Trophoblast cell (in vitro differentiated cells and primary cell): Measurements from ENCODE around the gene PC.
"Not testable (repeated sequence)": the region's sequence is repeated elsewhere in the genome, so short reads cannot be mapped to it uniquely, and the experiment has no call there.

Source experiments
- DNase-seq, 2 donors: peaks; one replicate each; pipeline ENCODE4 v3.0.0-alpha.2; 2016
- H2AFZ ChIP-seq: 2 replicates; pipeline ENCODE4 v1.6.1; 2013; ENCODE audit warnings: low read length, moderate library complexity, mild to moderate bottlenecking; ENCODE audit not compliant: insufficient read depth, poor library complexity
- H2AK5ac ChIP-seq: 2 replicates; pipeline ENCODE4 v1.6.1; 2013; ENCODE audit warnings: mild to moderate bottlenecking, low read length
- H2BK120ac ChIP-seq: 2 replicates; pipeline ENCODE4 v1.6.1; 2013; ENCODE audit warnings: low read length, mild to moderate bottlenecking, moderate library complexity; ENCODE audit not compliant: insufficient read depth, poor library complexity
- H2BK12ac ChIP-seq: 2 replicates; pipeline ENCODE4 v1.6.1; 2013; ENCODE audit warnings: mild to moderate bottlenecking, low read length, moderate library complexity
- H2BK5ac ChIP-seq: 2 replicates; pipeline ENCODE4 v1.6.1; 2013; ENCODE audit warnings: low read length, low read depth, moderate library complexity, mild to moderate bottlenecking; ENCODE audit not compliant: poor library complexity
- H3K14ac ChIP-seq: 2 replicates; pipeline ENCODE4 v1.6.1; 2013; ENCODE audit warnings: mild to moderate bottlenecking, low read length
- H3K18ac ChIP-seq: 2 replicates; pipeline ENCODE4 v1.6.1; 2013; ENCODE audit warnings: mild to moderate bottlenecking, low read length
- H3K23ac ChIP-seq: 2 replicates; pipeline ENCODE4 v1.6.1; 2013; ENCODE audit warnings: low read length
- H3K27ac ChIP-seq: 2 replicates; pipeline ENCODE4 v1.5.1; 2013; ENCODE audit warnings: low read depth, mild to moderate bottlenecking, inconsistent platforms, low read length, moderate library complexity
- H3K27me3 ChIP-seq: 2 replicates; pipeline ENCODE4 v1.6.1; 2013; ENCODE audit warnings: inconsistent platforms, mild to moderate bottlenecking, low read length, moderate library complexity; ENCODE audit not compliant: insufficient read depth
- H3K36me3 ChIP-seq, 2 experiments: 1 replicate in 1 of 2; 2 replicates in 1 of 2; pipeline ENCODE4 v1.6.1; 2013; ENCODE audit warnings: low read length in 2 of 2, mild to moderate bottlenecking in 2 of 2, moderate library complexity in 1 of 2; ENCODE audit not compliant: insufficient read depth in 2 of 2, control insufficient read depth in 1 of 2
- H3K4ac ChIP-seq: 2 replicates; pipeline ENCODE4 v1.6.1; 2013; ENCODE audit warnings: low read depth, mild to moderate bottlenecking, low read length, moderate library complexity
- H3K4me1 ChIP-seq, 2 experiments: 1 replicate in 1 of 2; 2 replicates in 1 of 2; pipeline ENCODE4 v1.6.1; 2013; ENCODE audit warnings: low read length in 2 of 2, mild to moderate bottlenecking in 2 of 2, moderate library complexity in 1 of 2; ENCODE audit not compliant: insufficient read depth in 2 of 2, control insufficient read depth in 1 of 2
- H3K4me2 ChIP-seq: 2 replicates; pipeline ENCODE4 v1.6.1; 2013; ENCODE audit warnings: inconsistent platforms, mild to moderate bottlenecking, low read length, moderate library complexity
- H3K4me3 ChIP-seq: 2 replicates; pipeline ENCODE4 v1.5.1; 2013; ENCODE audit warnings: mild to moderate bottlenecking, low read depth, low read length, inconsistent platforms
- H3K79me1 ChIP-seq: one replicate; pipeline ENCODE4 v1.6.1; 2013; ENCODE audit warnings: low read length
- H3K79me2 ChIP-seq: 2 replicates; pipeline ENCODE4 v1.6.1; 2013; ENCODE audit warnings: low read length, mild to moderate bottlenecking; ENCODE audit not compliant: control insufficient read depth, insufficient read depth, poor library complexity
- H3K9ac ChIP-seq: 2 replicates; pipeline ENCODE4 v1.6.1; 2013; ENCODE audit warnings: mild to moderate bottlenecking, low read length
- H3K9me3 ChIP-seq: 2 replicates; pipeline ENCODE4 v1.6.1; 2013; ENCODE audit warnings: low read depth, mild to moderate bottlenecking, control low read depth, inconsistent platforms, low read length; ENCODE audit not compliant: insufficient read depth
- H4K12ac ChIP-seq: 2 replicates; pipeline ENCODE4 v1.6.1; 2013; ENCODE audit warnings: low read depth, mild to moderate bottlenecking, low read length, moderate library complexity
- H4K8ac ChIP-seq: 2 replicates; pipeline ENCODE4 v1.6.1; 2013; ENCODE audit warnings: low read depth, mild to moderate bottlenecking, low read length, moderate library complexity
- H4K91ac ChIP-seq: one replicate; pipeline ENCODE4 v1.6.1; 2013; ENCODE audit warnings: low read depth, mild to moderate bottlenecking, low read length, moderate library complexity
- WGBS: extraction: QIAGEN DNeasy Blood & Tissue Kit; methylation state at CpG from one replicate; pipeline ENCODE4 v1.1.7; 2013; ENCODE audit warnings: missing lambda C conversion rate; ENCODE audit not compliant: insufficient read length, insufficient coverage; ENCODE audit errors: extremely low coverage; 5-methylcytosine and 5-hydroxymethylcytosine counted together

The PC gene

GRCh38 chr11:66964495-66964894, 6.3 kb upstream of the PC start:
- H3K14ac ChIP-seq: no peak overlapping the region
- no CpG with 5 or more reads among the region's 3 CpGs for WGBS

GRCh38 chr11:66962801-66963200, 4.6 kb upstream of the PC start:
- Histone ChIP-seq H3K18ac (no peak overlapping the region), H3K36me3 (no peaks in the 10 kb centered on the region), H2BK120ac (no peak overlapping the region), H2AK5ac (no peak overlapping the region), H4K91ac (no peak overlapping the region), H3K4me2 (no peak overlapping the region), H2AFZ (no peak overlapping the region), H3K14ac (no peak overlapping the region), H3K4me1 (peaks cover 5% of the 10 kb centered on the region in 2 experiments), H2BK12ac (no peak overlapping the region), H3K79me2 (peaks cover 2% of the 10 kb centered on the region), H2BK5ac (no peak overlapping the region), H3K4me3 (no peak overlapping the region), H3K9ac (no peak overlapping the region), H4K12ac (no peak overlapping the region), H4K8ac (no peak overlapping the region), H3K4ac (no peak overlapping the region), H3K9me3 (peaks cover 3% of the 10 kb centered on the region), H3K27me3 (no peaks in the 10 kb centered on the region), H3K79me1 (peaks cover 2% of the 10 kb centered on the region), H3K23ac (no peak overlapping the region), H3K27ac (no peak overlapping the region)
- no CpG with 5 or more reads among the region's 5 CpGs for WGBS
- DNase-seq: no peak

More at GRCh38 chr11:66964495-66964894, 6.3 kb upstream of the PC start:
- Histone ChIP-seq H2AK5ac (no peak overlapping the region), H3K9ac (no peak overlapping the region), H3K27ac (no peak overlapping the region), H3K27me3 (no peaks in the 10 kb centered on the region), H3K79me1 (no peaks in the 10 kb centered on the region), H3K4me1 (no peaks in the 10 kb centered on the region), H4K91ac (no peak overlapping the region), H3K23ac (no peak overlapping the region), H4K8ac (peak overlapping the region; percentile 59), H3K36me3 (no peaks in the 10 kb centered on the region), H3K18ac (no peak overlapping the region), H3K4me2 (no peak overlapping the region), H2BK12ac (no peak overlapping the region), H2BK120ac (no peak overlapping the region), H3K4ac (no peak overlapping the region), H3K9me3 (no peaks in the 10 kb centered on the region), H3K79me2 (no peaks in the 10 kb centered on the region), H2BK5ac (no peak overlapping the region), H4K12ac (no peak overlapping the region), H2AFZ (no peak overlapping the region), H3K4me3 (no peak overlapping the region)
- no peak for DNase-seq

GRCh38 chr11:66962247-66962646, 4.1 kb upstream of the PC start:
- no peaks in the 10 kb centered on the region for H3K36me3 ChIP-seq
- no peak overlapping the region for H3K9ac ChIP-seq
- no peak overlapping the region for H2AFZ ChIP-seq
- H3K18ac ChIP-seq: no peak overlapping the region
- WGBS: no CpG with 5 or more reads among the region's 2 CpGs
- peaks cover 2% of the 10 kb centered on the region for H3K79me2 ChIP-seq
- DNase-seq: no peak
- no peak overlapping the region for H3K27ac ChIP-seq
- no peak overlapping the region for H3K23ac ChIP-seq
- no peak overlapping the region for H4K91ac ChIP-seq
- H4K8ac ChIP-seq: no peak overlapping the region
- H3K9me3 ChIP-seq: peaks cover 3% of the 10 kb centered on the region
- no peaks in the 10 kb centered on the region for H3K27me3 ChIP-seq
- no peak overlapping the region for H3K4ac ChIP-seq
- H2BK5ac ChIP-seq: no peak overlapping the region
- no peak overlapping the region for H2BK12ac ChIP-seq
- H3K4me1 ChIP-seq: peaks cover 5 to 8% of the 10 kb centered on the region in 2 experiments
- peaks cover 2% of the 10 kb centered on the region for H3K79me1 ChIP-seq
- H3K14ac ChIP-seq: no peak overlapping the region
- no peak overlapping the region for H3K4me2 ChIP-seq
- no peak overlapping the region for H3K4me3 ChIP-seq
- H4K12ac ChIP-seq: no peak overlapping the region
- H2BK120ac ChIP-seq: no peak overlapping the region
- H2AK5ac ChIP-seq: no peak overlapping the region

GRCh38 chr11:66961691-66962213, 3.6 kb upstream of the PC start:
- H3K27ac ChIP-seq, H3K4ac ChIP-seq, H3K27me3 ChIP-seq, DNase-seq, H2AFZ ChIP-seq, H3K4me2 ChIP-seq, H2BK120ac ChIP-seq, H3K14ac ChIP-seq, H3K79me2 ChIP-seq, H2BK5ac ChIP-seq, H4K8ac ChIP-seq, H4K91ac ChIP-seq, H3K79me1 ChIP-seq, H3K23ac ChIP-seq, H3K4me3 ChIP-seq, H3K18ac ChIP-seq, H3K9ac ChIP-seq, H2AK5ac ChIP-seq, H4K12ac ChIP-seq, H2BK12ac ChIP-seq, H3K9me3 ChIP-seq, H3K4me1 ChIP-seq, H3K36me3 ChIP-seq: not testable (repeated sequence)
- no CpG with 5 or more reads among the region's 5 CpGs for WGBS
